Measurements from ENCODE around the gene SYT15.
"Not testable (repeated sequence)": the region's sequence is repeated elsewhere in the genome, so short reads cannot be mapped to it uniquely, and the experiment has no call there.

DNA sequence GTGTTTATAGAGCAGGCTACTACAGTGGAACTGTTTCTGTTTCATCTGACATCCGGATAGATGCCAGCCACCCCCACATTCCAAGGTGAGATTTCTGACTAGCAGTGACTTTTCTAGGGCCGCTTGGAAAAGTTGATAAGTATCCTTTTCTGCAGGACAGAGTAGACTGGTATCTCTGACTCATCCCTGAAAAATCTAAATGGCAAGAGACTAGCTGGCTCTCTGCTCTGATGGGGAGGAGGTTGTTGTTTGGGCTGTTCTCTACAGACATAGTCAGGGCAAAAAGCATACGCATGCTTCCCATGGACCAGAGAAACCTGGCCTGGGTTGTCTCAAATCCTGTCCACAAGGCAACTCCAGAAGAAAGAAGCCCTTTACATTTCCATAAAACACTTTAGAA, 10.7 kb downstream of the SYT15 start:
- TF ChIP-seq CTCF (IDR thresholded peaks at IDR 0.05; ENCODE audit: insufficient read depth, low read depth, low read length); EZH2 (IDR thresholded peaks at IDR 0.05; ENCODE audit: insufficient read depth, low read length): not testable (repeated sequence)

Data from astrocyte (in vitro differentiated cells and primary cell).